Activated CD8-positive, alpha-beta memory T cell treated with anti-CD3 and anti-CD28 coated beads for 1 hour (primary cell): Measurements from ENCODE around the gene IRAK1.

ENCODE experiments used
- DNase-seq, 2 donors: peaks; one replicate each; pipeline ENCODE4 v3.0.0-alpha.2; 2020; ENCODE audit warnings: low read depth in 1 of 2; ENCODE audit errors: extremely low read depth in 1 of 2

IRAK1 gene

DNA sequence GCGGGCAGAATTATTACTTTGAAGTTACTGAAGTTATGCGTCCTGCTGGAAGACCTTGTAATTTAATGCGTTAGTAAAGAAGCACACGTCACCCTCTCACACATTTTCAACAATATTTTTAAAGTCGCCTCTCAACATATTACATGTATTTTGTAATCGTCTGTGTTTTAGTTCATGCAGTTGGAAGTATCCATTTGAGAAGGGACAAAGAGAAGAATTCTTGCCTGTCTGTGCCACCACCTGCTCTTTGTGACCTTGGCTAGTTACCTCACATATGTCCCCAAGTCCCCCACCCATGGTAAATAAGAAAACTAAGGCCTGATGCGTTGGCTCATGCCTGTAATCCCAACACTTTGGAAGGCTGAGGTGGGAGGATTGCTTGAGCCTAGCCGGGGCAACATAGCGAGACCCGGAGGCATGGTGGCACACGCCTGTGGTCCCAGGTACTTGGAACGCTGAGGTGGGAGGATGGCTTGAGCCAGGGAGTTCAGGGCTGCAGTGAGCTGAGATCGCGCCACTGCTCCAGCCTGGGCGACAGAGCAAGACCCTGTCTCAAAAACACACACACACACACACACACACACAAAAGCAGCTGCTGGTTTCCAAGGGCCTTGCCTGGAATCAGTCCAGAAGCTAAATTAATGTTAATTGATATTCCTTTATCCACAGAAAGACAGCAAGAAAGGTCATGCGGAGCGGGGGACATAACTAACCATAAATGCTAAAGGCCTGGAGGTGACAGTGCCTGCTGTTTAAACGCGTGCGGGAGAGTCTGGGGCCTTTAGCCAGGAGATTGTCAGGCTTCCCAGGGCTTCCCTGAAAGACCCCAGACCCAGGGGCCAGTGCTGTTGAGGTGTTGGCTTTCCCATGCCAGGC is 46.3 kb downstream of the IRAK1 start:
- DNase-seq, result no peak

DNA sequence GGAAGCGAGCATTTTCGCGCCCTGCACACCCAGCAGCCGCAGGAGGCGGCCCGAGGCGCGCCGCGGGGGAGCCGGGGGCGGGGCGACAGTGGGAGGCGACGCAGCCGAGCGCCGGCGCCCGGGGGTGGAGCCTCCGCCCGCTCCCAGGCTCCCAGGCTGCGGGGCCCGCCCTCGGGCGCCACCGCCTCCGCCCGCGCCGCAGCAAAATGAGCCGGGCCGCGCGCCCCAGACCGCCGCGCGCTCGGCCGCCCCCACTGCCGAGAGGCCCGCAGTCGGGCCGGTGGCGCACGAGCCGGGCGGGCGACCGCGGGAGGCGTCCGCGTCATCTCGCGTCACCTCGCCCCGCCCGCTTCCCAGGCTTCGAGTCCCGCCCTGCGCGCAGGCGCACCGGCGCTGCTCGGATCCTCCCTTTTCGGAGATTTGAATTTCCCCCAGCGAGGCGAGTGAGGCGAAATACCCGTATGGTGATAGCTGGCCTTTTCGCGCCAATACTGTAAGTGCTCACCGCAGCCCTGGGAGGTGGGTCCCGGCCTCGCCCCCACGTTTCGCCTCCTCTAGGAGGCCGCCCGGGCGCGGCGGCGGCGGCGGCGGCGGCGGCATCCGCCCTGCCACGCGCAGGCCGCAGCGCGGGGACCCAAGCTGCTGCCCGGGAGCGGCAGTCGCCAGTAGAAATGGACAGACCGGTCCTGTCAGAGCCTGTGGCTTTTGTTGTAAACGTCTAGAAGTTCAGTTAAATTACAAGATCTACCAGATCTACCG is 47.2 kb downstream of the IRAK1 start, which contains the start of gene TMEM187:
Gene TMEM187, plus strand, starts transcription at position 387 of the 759 bp plus-strand sequence. CDS start 9,309 bp downstream, outside the sequence.
- DNase-seq, result peak; percentile 71 to 73

DNA sequence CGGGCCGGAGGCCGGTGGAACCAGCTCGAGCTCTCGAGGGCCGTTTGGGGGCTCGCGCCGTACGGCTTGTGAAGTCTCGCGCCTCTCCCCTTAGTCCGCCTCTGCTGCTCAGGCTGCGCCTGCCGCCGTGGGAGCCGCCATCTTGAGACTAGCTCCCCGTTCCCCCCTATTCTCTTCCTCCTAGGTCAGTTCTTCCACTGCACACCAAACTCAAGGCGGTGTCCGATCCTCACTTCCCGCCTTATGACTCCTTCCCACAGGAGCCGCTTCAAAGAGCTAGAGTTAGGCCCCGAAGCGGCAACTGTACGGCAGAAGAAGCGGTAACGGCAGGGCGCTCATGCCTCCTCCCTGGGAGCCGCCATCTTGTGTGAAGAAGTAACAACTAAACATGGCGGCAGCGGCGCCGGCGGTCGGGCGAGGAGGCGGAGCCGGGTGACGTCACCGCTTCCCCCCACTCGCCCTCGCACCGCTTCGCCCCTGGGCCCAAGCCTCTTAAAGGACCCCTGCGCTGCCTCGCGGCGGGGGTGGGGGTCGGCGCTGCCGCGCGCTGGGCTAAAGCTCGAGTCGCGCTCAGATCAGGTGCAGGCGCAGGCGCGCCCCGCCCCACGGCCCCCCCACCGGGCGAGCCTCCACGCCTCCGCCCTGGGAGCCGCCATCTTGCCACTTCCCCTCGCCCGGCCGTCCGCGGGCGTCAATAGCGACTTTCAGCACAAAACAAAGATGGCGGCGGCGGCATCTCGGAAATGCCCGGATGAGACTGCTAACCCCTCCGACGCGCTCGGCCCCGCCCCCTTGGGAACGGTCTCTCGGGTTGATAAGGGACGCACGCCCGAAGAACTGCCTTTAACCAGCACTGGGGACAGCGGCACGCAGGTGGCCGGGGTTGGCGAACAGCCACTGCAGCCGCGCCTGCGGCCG is 48.0 kb downstream of the IRAK1 start, which contains the start of gene HCFC1:
Gene HCFC1, minus strand, starts transcription at position 369 of the 918 bp plus-strand sequence. CDS start 978 bp downstream, outside the sequence.
- DNase-seq, result peak; percentile 77 to 92

DNA sequence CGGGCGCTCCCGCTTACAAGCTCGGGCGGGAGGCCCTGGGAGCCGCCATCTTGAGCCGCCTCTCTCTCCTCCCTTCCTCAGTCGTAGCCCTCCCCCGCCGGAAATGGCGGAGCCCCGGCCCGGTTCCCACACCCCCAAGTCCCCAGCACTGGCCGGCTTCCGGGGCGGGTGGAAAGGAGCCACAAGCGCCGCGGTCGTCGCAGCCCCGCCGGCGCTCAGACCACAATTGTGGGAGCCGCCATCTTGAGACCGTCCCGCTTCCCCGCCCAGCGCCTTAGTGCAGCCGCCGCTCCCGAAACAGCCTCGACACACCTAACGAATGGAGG is 48.6 kb downstream of the IRAK1 start:
- peak; percentile 76 to 82 for DNase-seq

DNA sequence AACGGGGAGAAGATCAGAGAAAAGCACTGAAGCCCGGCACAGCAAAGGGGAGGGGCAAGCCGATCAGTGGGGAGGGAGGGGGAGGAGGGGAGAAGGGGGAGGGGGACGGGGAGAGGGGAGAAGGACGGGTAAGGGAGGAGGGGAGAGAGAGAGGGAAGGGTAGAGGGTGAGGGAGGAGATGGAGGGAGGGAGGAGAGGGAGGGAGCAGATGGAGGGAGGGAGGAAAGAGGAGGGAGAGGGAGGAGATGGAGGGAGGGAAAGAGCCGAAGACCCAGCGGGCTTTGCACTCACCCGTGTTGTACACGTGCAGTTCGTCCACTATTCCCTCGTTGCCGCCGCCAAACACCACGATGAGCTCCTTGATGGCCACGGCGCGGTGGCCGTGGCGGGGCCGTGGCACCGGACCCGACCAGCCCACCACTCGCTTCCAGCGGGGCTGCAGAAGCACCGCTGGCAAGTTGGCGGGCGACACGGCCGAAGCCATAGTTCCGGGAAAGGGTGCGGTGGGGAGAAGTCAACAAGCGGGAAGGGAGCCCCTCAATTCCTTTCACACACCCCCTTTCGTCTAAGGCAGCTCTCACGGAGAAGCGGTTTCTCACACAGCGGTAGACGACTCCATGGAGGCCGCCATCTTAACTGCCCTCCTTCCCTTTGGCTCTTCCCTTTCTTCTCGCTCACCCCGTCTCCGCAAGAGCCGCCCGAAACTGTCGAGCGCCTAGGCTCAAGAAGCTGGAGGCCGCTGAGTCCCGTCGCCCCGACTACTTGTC is 49.2 kb downstream of the IRAK1 start:
- no peak for DNase-seq

DNA sequence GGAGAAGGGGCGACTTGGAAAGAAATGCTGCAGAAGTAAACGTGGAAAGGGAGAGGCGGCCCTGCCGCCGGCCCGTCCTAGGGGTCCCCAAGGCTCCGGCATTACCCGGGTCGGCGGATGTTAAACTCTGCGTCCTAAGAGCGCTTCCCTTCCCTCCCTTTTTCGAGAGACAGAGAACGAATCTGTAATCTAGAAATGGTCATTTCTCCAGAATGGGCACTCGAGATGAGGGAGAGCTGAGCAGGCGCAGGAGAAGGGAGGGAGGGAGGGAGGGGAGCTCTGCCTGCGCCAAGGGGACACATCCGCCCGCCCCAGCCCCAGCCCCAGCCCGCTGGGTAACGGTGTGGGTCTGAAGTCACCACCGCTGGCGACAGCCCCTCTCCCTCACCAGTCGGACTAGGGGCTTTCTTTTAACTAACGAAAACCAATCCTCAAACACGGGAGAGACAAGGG is 49.8 kb downstream of the IRAK1 start:
- no peak for DNase-seq

DNA sequence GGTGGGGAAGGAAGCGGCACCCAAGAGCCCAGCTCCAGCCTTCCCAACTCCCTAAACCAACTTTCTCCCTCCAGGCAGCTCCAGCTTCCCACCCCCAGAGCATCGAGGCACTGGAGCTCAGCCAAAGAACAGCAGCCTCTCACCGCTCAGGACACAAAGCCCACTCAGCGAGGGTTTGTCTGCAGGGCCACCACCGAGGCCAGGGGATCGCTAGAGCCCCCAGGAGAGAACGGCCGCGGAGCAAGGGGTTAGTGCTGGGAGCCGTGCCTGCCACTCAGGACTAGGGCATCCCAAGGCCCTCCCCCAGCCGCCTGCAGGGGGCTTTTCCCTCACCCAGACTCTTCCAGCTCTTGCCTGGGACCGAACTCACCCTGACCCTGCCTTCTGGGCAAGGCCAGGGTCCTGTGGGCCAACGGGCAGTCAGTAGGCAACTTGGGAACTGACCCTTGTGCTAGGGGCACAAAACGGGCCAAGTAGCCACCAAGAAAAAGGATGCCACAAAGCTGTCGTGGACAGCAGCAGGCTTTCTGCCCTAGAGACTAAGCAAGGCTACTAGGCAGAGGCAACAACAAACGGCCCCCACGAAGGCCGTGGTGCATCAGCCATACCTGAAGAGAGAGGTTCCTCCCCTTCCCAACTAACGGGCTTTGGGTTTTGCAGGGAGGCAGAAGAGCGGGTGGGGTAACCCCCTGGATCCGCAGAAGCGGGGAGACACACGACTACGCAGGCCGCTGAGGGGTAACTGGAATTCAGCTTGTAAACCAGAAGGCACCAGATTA is 50.4 kb downstream of the IRAK1 start:
- no peak for DNase-seq

DNA sequence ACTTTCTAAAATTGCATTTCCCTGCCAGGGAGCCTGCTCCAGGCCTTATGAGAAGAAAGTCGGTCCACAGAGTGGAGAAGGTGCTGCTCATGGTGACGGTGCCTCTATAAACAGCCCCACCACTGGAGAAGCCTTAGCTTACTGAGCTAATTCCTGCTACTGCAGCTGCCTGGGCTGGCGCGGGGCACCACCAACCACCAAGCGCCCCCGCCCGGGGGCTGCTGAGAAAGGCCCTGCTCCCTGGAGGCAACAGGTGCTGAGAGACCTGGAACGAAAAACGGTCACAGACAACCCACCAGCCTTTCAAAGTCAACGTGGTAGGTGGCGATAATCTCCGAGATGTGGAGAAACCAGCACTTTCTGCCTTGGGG is 51.0 kb downstream of the IRAK1 start:
- no peak for DNase-seq

DNA sequence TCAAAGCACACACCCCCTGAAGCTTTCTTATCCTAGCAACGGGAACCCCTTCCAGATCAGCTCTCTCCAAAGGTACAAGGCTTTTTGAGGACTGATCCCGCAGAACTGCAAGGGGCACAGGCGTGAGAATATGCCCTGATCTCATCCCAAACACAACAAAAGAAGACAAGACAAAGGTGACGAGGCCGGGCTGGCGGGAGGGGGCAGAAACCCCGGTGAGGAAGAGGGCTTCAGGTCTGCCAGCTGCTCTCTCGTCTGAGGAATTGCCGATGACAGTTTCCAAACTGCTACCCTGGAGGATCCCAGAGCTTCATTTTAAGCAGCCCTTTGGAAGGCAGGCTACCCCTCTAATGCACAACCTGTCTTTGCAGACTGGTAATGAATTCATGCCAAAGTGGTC is 51.4 kb downstream of the IRAK1 start:
- no peak for DNase-seq

DNA sequence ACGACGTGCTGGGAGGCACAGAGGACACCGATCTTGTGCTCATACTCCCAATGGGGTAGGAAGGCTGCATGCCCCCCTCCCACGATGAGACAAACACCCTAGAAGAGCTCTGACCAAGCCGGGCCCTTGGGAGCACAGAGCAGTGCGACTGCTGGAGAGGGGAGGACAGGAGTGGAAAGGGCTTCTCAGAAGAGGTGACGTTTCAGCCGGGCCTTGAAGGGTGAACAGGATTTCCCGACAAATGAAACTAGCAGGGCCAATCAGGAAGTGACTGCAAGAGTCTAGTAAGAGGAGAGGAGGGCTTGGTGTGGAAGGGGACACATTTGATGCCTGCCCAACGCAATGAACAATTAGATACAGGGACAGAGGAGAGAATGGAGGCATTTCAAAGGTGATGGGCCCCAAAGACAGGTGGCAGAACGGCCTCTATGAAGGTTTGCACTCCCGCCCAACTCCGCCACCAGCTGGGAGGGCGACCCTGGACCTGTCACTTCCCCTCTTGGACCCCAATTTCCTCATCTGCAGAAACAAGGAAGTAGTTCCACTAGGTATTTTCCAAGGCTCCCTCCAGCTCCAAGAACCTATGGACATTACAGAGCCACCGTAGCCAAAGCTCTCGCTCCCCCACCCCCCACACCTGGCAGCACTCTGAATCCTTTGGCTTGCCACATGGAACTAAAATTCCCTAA is 52.0 kb downstream of the IRAK1 start:
- no peak for DNase-seq

DNA sequence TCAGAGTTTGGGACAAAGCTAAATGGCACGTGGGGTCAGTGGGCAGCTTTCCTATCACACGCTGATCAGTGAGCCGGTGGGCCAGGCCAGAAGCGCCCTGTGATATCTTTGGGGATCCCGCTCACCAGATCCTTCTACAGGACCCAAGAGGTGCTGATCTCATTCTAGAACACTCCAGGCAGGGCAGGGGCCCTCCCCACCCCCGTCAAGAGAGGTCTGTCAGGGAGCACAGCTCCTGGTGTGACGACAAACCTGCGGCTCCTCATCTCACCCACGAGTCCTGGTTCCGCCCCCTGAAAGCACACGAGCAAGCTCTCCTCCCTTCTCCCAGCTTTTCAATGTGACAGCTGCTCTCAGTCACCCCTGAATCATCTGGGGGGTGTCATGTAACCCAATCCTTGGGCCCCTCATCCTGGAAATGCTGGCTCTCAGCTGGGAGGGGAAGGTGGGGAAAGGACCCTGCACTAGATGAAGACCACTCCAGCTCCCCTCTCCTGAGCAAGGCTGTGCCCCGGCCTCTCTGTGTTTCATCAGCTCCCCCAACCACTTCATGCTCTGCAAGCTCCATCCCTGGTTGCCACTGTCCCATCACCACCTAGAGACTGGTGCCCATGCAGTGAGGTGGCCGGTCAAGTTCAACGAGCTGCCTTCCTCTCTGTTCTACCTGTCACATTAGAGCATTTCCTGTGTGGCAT is 52.7 kb downstream of the IRAK1 start:
- no peak for DNase-seq

DNA sequence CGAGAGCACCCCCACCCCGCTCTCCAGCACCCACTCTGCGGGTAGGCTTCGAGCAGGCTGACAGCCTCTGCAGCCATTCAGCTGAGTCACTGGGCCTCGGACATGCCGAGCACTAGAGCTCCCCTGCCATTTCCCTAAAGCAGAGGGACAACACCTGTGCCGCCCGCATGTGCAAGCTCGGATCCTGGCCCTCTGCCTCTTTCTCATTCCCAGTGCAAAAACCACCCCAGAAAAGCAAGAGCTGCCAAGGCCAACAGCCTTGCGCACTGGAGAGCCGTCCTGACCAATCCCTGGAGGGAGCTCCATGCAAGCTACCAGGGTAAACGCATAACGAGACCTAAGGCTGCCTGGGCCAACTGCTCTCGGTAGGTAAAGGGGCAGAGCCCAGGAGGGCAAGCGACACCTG is 53.4 kb downstream of the IRAK1 start:
- DNase-seq, result no peak

DNA sequence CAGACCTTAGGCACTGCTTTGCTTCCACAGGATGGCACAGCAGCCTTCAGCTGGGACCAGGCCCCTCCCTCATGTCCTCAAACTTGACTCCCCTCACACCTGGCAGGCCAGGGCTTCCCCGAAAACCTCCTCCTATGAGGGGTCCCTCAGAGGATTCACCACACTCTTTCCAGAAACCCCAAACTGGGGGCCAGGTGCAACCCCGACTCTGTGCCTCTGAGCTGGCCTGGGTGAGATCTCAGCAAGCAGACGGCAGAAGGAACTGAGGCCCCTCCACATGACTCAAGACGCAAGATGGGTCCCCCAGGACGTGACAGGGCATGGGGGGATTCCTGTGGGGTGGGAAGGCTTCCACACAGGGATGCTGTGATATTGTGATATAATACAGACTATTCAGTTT is 54.3 kb downstream of the IRAK1 start:
- no peak for DNase-seq

DNA sequence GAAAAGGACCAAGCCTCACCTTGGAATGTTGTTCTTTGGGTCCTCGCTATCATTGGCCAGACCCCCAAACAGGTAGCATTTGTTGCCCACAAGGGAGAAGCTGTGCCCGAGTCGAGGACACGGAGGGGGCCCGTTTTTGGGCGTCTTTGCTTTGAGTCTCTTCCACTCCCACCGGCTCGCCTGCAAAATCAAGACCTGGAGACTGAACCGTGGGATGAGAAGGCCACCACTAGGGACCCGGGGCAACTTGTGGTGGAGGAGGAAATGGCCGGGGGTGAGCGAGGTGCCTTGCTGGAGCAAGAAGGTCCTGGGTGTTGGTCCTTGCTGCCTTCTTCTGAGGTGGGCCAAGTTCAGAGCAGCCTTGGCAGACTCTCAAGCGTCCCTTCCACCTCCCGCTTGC is 55.6 kb downstream of the IRAK1 start:
- no peak for DNase-seq

DNA sequence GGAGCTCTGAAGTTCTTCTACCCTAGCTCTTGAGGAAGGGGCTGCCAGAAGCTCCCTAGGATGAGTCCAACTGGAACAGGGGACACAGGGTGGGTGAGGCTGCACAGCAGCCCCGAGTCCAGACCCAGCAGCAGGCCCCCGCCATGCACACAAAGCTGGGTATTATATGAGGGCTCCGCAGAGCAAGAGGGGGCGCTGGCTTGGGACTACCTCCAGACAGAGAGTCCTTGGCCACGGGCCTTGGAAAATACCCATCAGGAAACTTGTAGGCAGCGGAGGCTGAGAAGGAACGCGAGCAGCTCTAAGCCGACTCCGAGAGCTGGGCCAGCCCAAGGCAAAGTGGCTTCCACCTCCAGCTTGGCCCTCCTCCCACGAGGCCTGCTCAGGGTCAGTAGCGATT is 56.2 kb downstream of the IRAK1 start:
- DNase-seq, result no peak

DNA sequence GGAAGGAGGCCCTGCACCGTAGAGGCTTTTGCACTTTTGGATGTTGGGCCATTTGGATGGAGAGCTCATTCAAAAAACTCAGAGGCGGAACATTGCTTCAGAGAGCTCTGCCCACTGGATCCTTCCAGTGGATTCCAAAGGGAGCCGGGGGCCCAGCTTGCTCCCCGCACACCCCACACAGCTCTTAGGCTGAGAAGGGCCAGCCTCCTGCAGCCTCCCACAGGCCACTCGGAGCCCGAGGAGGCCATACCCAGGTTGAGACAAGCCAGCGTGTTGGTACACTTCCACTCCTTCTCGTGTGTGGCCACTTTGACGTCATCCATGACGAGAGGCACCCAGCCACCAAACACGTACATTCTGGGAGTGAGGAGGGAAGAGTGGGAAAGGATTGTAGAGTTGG is 58.4 kb downstream of the IRAK1 start:
- DNase-seq, result no peak

DNA sequence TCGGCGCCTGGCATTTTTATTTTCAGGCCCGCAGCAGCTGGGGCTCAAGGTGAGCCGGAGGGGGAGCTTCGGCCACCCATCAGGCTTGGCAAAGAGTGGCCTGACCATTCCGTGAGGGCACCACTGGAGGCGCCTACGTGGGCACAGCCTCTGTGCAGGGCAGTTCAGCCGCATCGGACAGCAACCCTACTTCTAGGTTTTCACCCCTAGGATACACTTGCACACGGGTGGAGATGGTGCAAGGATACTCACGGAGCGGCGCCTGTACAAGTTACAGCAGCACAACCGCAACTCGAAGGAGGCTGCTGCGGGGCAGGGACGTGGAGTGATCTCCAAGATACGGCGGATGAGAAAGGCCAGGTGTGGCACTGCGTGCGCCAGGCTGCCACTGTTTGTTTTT is 58.9 kb downstream of the IRAK1 start:
- no peak for DNase-seq
